DMS53 (cell line): Measurements from ENCODE around the gene AMOTL2.

Source experiments
- DNase-seq: peaks from one replicate; lab custom pipeline; 2025; lab: John Stamatoyannopoulos, UW

The AMOTL2 gene

GRCh38 chr3:134352031-134352671, 22.1 kb downstream of the AMOTL2 start:
- DNase-seq, result no peak

GRCh38 chr3:134351427-134351826, 22.8 kb downstream of the AMOTL2 start:
- no peak for DNase-seq

GRCh38 chr3:134350861-134351311, 23.4 kb downstream of the AMOTL2 start:
- DNase-seq, result peak; percentile 9

- DNase-seq, result no peak
Measured at GRCh38 chr3:134350266-134350665, 24.0 kb downstream of the AMOTL2 start.

- DNase-seq, result no peak
Measured at GRCh38 chr3:134348524-134348923, 25.7 kb downstream of the AMOTL2 start.

- no peak for DNase-seq
Measured at GRCh38 chr3:134347551-134347950, 26.7 kb downstream of the AMOTL2 start.

- DNase-seq, result no peak
Measured at GRCh38 chr3:134346744-134347143, 27.5 kb downstream of the AMOTL2 start.

GRCh38 chr3:134345202-134345601, 29.0 kb downstream of the AMOTL2 start:
- no peak for DNase-seq

GRCh38 chr3:134344560-134344959, 29.7 kb downstream of the AMOTL2 start:
- no peak for DNase-seq

GRCh38 chr3:134342259-134342658, 32.0 kb downstream of the AMOTL2 start:
- DNase-seq, result no peak

GRCh38 chr3:134341389-134341788, 32.9 kb downstream of the AMOTL2 start:
- DNase-seq, result peak; percentile 29

GRCh38 chr3:134340982-134341365, 33.3 kb downstream of the AMOTL2 start:
- no peak for DNase-seq

GRCh38 chr3:134340362-134340981, 33.8 kb downstream of the AMOTL2 start:
- no peak for DNase-seq

- DNase-seq, result no peak
Measured at GRCh38 chr3:134339913-134340312, 34.3 kb downstream of the AMOTL2 start.

- no peak for DNase-seq
Measured at GRCh38 chr3:134339331-134339730, 34.9 kb downstream of the AMOTL2 start.

- no peak for DNase-seq
Measured at GRCh38 chr3:134338516-134339261, 35.6 kb downstream of the AMOTL2 start.

GRCh38 chr3:134338201-134338512, 36.1 kb downstream of the AMOTL2 start:
- no peak for DNase-seq

- no peak for DNase-seq
Measured at GRCh38 chr3:134337511-134338200, 36.6 kb downstream of the AMOTL2 start.

- DNase-seq, result no peak
Measured at GRCh38 chr3:134337071-134337482, 37.2 kb downstream of the AMOTL2 start.

- peak; percentile 49 for DNase-seq
Measured at GRCh38 chr3:134336587-134336986, 37.7 kb downstream of the AMOTL2 start.

GRCh38 chr3:134334901-134335280, 39.4 kb downstream of the AMOTL2 start:
- DNase-seq, result no peak

GRCh38 chr3:134334231-134334900, 39.9 kb downstream of the AMOTL2 start:
- no peak for DNase-seq
